Activated CD4-positive, alpha-beta T cell treated with anti-CD3 and anti-CD28 coated beads for 36 hours (primary cell): Measurements from ENCODE around the gene LAIR1. TPM values are rescaled to one million over a fixed set of nuclear protein-coding genes. Genes with fewer than 3 reads are reported as not detected.

ENCODE experiments used
- ATAC-seq: fragments of 200-7000 bp; cut with Tn5 transposase; one replicate; pipeline ENCODE4 v1.10.0; 2021; ENCODE audit warnings: mild to moderate bottlenecking, moderate library complexity
- CTCF ChIA-PET: fragments of 350-600 bp; sonication (Branson Sonifier 250); formaldehyde crosslinking; loops from one replicate; lab custom pipeline; 2021; ENCODE audit warnings: antibody characterized with exemption; lab: Charles Lee
- POLR2A ChIA-PET: fragments of 350-600 bp; sonication (Branson Sonifier 250); formaldehyde crosslinking; loops from one replicate; lab custom pipeline; 2021; ENCODE audit warnings: antibody characterized with exemption, inconsistent platforms; lab: Charles Lee
- DNase-seq: peaks from one replicate; pipeline ENCODE4 v3.0.0-alpha.2; 2020
- H3K27ac Mint-ChIP-seq: one replicate; pipeline ENCODE4 v1.8.0; 2021; ENCODE audit warnings: mixed read lengths
- H3K27me3 Mint-ChIP-seq: one replicate; pipeline ENCODE4 v1.8.0; 2021; ENCODE audit warnings: mixed read lengths
- H3K36me3 Mint-ChIP-seq: one replicate; pipeline ENCODE4 v1.8.0; 2021; ENCODE audit warnings: low read depth, mixed read lengths
- H3K4me1 Mint-ChIP-seq: one replicate; pipeline ENCODE4 v1.8.0; 2021; ENCODE audit warnings: mixed read lengths
- H3K4me3 Mint-ChIP-seq: one replicate; pipeline ENCODE4 v1.8.0; 2021; ENCODE audit warnings: mild to moderate bottlenecking, moderate library complexity, mixed read lengths
- H3K9me3 Mint-ChIP-seq: one replicate; pipeline ENCODE4 v1.8.0; 2021; ENCODE audit warnings: low read depth, mixed read lengths
- intact Hi-C, 2 experiments: fragments of 100-400 bp; cut with DNase I in 1 of 2; cut with micrococcal nuclease in 1 of 2; formaldehyde crosslinking; loops; one replicate each; pipeline versions ENCODE4 v1.14.2 to v1.15.1; 2022 to 2024; cut with DNase I, micrococcal nuclease
- total RNA-seq, 2 experiments: library from RNA; stranded (reverse); gene quantifications; one replicate each; pipeline ENCODE4 v1.2.3, GENCODE V29; 2021

LAIR1 gene
- total RNA-seq, 2 experiments from 2014 or later: 3.5 to 4.7 TPM

DNA sequence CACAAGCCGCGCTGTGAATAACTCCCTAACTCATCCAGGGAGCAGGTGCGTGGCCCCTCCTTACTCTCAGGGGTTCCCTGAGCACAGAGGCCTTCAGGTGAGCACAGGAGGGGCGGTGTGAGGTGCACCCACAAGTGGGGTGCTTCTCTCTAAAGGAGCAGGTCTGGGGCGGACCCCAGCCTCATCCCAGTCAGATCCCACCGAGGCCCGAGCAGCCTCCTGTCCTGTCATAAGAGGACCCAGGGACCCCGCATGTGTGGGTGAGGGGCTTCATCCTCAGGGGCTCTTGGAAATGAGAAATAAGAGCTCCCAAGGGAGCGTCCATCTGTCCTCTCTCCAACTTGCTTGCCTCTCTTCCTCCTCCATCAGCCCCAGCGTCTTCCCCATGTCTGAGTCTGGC is 48.8 kb downstream of the LAIR1 start:
- no peaks in the 10 kb centered on the region for H3K36me3 Mint-ChIP-seq
- CTCF ChIA-PET: interaction anchor here (3.6 kb wide), 1 partner anchor 75 kb away, joined by 13 read pairs; no protein-coding TSS in a partner anchor
- no peaks in the 10 kb centered on the region for H3K4me1 Mint-ChIP-seq
- intact Hi-C loops: no loop called here
- H3K27ac Mint-ChIP-seq: no peak overlapping the region
- H3K9me3 Mint-ChIP-seq: no peaks in the 10 kb centered on the region
- H3K27me3 Mint-ChIP-seq: peaks cover 12% of the 10 kb centered on the region
- no peak overlapping the region for H3K4me3 Mint-ChIP-seq
- DNase-seq (no peak), ATAC-seq (no peak)
- POLR2A ChIA-PET: no interaction called here

DNA sequence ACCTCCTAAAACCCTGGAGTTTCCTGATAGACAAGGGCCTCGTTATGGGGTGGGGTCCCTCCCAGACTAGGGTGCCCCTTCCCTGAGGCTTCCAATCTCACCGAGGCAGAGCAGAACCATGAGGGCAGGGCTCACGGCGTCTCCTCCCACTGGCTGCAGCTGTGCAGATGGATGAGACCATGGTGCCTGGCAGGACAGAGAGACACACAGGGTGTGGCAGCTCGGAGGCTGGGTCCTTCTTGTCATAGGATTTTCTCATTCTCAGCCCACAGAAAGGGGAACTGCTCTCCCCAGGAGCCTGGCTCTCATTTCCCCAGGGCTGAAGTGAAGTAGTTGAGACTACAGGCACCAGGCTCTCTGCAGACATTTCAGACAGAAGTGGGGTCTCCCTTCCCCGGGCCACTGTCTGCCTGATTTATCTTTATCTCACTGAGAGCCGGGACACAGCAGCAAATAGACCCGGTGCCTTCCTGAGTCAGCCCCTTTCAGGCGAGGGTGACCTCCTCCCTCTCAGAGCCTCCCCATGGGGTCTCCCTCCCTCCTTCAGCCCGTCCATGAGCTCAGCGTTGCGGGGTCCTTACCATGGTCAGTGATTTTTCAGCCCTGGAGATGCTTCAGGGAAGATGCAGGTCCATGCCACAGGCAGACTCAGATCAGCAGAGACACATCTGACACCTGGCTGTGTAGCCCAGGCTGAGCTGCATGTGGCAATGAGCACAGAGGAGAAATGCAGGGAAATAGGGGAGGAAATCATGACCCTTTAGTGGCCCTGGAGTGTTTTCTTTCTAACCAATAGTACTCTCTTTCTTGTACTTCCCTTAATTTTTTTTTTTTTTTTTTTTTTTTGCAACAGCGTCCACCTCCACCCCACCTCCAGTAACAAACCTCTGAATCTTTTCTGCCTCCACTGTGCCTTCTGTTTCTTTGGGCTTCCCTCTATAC is 52.0 kb downstream of the LAIR1 start, which contains the start of gene LILRA5:
LILRA5 (minus strand) TSS at position 731 of the 942 bp plus-strand sequence; CDS start at position 584, 147 bp downstream.
- POLR2A ChIA-PET: no interaction called here
- peaks cover 10% of the 10 kb centered on the region for H3K27me3 Mint-ChIP-seq
- ATAC-seq: no peak

DNA sequence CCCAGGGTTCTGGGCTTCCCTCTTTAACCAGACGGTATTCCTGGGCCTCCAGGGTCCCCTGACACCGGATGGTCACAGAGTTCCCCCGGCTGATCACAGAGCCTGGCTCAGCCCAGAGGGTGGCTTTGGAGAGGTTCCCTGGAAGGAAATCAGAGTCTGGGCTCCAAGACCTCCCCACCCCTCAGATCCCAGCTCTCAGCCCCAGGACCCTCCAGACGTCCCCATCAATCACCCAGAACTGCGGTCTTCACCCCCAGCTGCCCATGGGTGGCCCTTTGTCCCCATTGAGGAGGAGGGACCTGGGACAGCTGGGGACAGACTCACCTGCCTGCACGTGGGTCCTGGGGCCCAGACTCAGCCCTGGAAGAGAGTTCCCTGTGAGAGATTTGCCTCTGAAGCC is 52.7 kb downstream of the LAIR1 start:
- ChIA-PET POLR2A (no interaction called here), CTCF (no interaction called here)
- Mint-ChIP-seq H3K4me3 (no peak overlapping the region), H3K4me1 (no peaks in the 10 kb centered on the region), H3K36me3 (no peaks in the 10 kb centered on the region), H3K27ac (no peak overlapping the region), H3K27me3 (peaks cover 10% of the 10 kb centered on the region), H3K9me3 (no peaks in the 10 kb centered on the region)
- ATAC-seq (no peak), DNase-seq (no peak)
- intact Hi-C loops: no loop called here

More for the DNA sequence above, 52.0 kb downstream of the LAIR1 start, which contains the start of gene LILRA5:
- H3K27ac Mint-ChIP-seq: no peak within 1 kb of the TSS
- no peak for DNase-seq
- intact Hi-C loops: no loop called here
- H3K36me3 Mint-ChIP-seq: no peaks in the 10 kb centered on the region
- CTCF ChIA-PET: interaction anchor here (0.6 kb wide), 1 partner anchor 141 kb away, joined by 3 read pairs; no protein-coding TSS in a partner anchor
- H3K4me3 Mint-ChIP-seq: no peak within 1 kb of the TSS
- no peaks in the 10 kb centered on the region for H3K4me1 Mint-ChIP-seq
- H3K9me3 Mint-ChIP-seq: no peaks in the 10 kb centered on the region

DNA sequence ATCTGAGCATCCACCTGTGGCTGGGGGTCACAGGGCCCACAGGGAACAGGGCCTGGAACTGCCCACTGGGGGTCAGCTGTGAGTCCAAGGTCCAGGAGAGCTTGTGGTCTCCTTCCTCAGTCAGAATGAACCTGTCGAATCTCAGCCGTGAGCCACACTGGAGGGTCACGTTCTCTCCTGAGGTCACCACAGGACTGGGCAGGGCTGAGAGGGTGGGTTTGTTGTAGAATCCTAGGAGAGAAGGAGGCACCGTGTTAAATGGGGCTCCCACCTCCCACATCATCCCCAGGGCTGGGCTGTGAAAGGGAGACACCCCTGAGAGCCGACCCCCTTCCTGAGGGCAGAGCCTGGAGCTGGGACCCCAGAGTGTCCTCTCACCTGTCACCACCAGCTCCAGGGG is 53.2 kb downstream of the LAIR1 start:
- POLR2A ChIA-PET: no interaction called here
- CTCF ChIA-PET: interaction anchor here (0.7 kb wide), 1 partner anchor 580 kb away, joined by 3 read pairs; no protein-coding TSS in a partner anchor

DNA sequence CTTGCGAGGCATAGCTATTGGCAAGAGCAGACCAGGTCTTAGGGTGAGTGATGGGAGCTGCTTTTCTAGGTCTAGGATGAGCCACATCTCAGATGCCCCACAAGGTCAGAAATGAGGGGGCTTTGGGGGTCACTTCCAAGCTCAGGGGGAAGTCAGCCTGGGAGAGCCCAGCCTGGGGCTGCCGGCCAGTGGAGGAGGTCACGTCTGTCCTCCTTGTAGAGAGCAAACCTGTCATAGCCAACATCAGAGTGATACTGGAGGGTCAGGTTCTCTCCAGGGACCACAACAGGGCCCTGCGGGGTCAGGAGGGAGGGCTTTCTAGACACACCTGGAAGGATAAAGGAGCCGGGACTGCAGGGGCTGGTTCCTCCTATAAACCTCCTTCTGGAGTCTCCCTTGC is 54.2 kb downstream of the LAIR1 start:
- ChIA-PET POLR2A (no interaction called here), CTCF (interaction anchor here (0.7 kb wide), 1 partner anchor 581 kb away, joined by 3 read pairs; no protein-coding TSS in a partner anchor)
- Mint-ChIP-seq H3K4me1 (peaks cover 3% of the 10 kb centered on the region), H3K27me3 (peaks cover 10% of the 10 kb centered on the region), H3K9me3 (no peaks in the 10 kb centered on the region), H3K36me3 (no peaks in the 10 kb centered on the region), H3K27ac (no peak overlapping the region), H3K4me3 (no peak overlapping the region)
- intact Hi-C loops: no loop called here
- no peak for DNase-seq
- no peak for ATAC-seq

More for the DNA sequence above, 53.2 kb downstream of the LAIR1 start:
- DNase-seq (no peak), ATAC-seq (no peak)
- H3K27me3 Mint-ChIP-seq: peaks cover 10% of the 10 kb centered on the region
- intact Hi-C loops: no loop called here
- H3K27ac Mint-ChIP-seq: no peak overlapping the region
- no peak overlapping the region for H3K4me3 Mint-ChIP-seq
- no peaks in the 10 kb centered on the region for H3K9me3 Mint-ChIP-seq
- no peaks in the 10 kb centered on the region for H3K36me3 Mint-ChIP-seq
- no peaks in the 10 kb centered on the region for H3K4me1 Mint-ChIP-seq

DNA sequence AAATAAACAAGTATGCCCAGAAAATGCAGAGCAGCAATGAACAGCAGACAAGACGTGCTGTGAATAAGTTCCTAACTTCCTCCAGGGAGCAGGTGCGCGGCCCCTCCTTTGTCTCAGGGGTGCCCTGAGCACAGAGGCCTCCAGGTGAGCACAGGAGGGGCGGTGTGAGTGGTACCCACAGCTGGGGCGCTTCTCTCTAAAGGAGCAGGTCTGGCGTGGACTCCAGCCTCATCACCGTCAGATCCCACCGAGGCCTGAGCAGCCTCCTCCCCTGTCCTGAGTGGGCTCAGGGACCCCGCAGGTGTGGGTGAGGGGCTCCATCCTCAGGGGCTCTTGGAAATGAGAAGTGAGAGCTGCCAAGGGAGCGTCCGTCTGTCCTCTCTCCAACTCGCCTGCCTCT is 54.9 kb downstream of the LAIR1 start:
- ATAC-seq (no peak), DNase-seq (no peak)
- Mint-ChIP-seq H3K27me3 (peaks cover 10% of the 10 kb centered on the region), H3K4me3 (no peak overlapping the region), H3K4me1 (peaks cover 10% of the 10 kb centered on the region), H3K9me3 (no peaks in the 10 kb centered on the region), H3K27ac (no peak overlapping the region), H3K36me3 (no peaks in the 10 kb centered on the region)
- POLR2A ChIA-PET: no interaction called here
- CTCF ChIA-PET: no interaction called here
- intact Hi-C loops: no loop called here

DNA sequence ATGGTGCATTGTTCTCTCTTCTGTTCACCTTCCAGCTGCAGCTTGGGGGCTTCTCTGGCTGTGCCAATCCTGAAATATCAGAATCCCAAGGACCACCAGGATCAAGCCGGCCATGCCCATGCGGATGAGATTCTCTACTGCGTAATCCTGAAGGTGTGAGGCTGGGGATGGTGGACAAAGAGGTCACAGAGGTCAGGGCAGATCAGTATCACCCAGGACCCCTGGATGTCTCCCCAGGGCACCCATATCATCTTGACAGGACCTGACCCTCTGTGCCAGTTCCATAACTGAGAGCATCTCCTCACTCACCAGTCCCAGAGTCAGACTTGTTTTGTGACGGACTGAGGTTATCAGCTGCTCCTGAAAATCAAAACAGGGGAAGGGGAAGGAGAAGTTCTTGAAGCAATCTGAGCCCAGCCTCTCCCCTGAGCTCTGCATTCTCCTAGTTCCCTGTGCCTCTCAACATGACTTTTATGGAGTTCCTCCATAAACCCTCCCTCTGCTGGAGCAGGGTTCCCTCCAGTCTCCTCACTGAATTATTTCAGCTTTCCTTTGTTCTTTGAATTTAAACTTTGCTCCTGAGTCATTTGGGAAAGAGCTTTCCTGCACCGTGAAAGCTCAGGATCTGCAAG is 57.2 kb downstream of the LAIR1 start:
- Mint-ChIP-seq H3K4me1 (peaks cover 27% of the 10 kb centered on the region), H3K27me3 (peaks cover 2% of the 10 kb centered on the region), H3K4me3 (no peak overlapping the region), H3K36me3 (no peaks in the 10 kb centered on the region), H3K27ac (no peak overlapping the region), H3K9me3 (no peaks in the 10 kb centered on the region)
- intact Hi-C loops: no loop called here
- no peak for ATAC-seq
- POLR2A ChIA-PET: no interaction called here
- DNase-seq: no peak
- CTCF ChIA-PET: interaction anchor here (0.6 to 1.0 kb wide), 3 partner anchors 17 to 666 kb away, joined by 3 to 4 read pairs (median 3); no protein-coding TSS in a partner anchor

DNA sequence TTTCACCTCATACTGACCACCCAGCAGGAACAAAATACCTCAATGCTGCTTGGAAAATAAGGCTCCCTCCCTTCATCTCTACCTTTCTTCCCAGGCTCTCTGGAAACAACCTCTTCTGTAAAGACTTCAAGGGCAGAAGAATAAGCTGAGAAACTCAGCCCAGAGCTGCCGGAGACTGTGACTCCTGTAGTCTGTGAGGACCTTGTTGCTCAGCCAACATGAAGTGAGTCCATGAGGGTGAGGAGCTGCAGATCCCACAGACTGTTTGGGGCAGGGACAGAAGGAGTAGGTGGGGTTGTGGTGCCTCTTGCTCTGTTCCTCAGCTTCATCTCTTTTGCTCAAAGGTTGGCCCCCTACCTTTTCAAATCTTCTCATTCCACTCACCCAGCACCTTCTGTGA is 59.6 kb downstream of the LAIR1 start:
- Mint-ChIP-seq H3K36me3 (no peaks in the 10 kb centered on the region), H3K4me1 (peaks cover 27% of the 10 kb centered on the region), H3K27ac (no peak overlapping the region), H3K27me3 (no peaks in the 10 kb centered on the region), H3K4me3 (no peak overlapping the region), H3K9me3 (no peaks in the 10 kb centered on the region)
- POLR2A ChIA-PET: no interaction called here
- DNase-seq: no peak
- no peak for ATAC-seq
- intact Hi-C loops: no loop called here
- CTCF ChIA-PET: interaction anchor here (0.6 to 1.2 kb wide), 2 partner anchors 20 to 282 kb away, joined by 3 to 6 read pairs; no protein-coding TSS in a partner anchor

DNA sequence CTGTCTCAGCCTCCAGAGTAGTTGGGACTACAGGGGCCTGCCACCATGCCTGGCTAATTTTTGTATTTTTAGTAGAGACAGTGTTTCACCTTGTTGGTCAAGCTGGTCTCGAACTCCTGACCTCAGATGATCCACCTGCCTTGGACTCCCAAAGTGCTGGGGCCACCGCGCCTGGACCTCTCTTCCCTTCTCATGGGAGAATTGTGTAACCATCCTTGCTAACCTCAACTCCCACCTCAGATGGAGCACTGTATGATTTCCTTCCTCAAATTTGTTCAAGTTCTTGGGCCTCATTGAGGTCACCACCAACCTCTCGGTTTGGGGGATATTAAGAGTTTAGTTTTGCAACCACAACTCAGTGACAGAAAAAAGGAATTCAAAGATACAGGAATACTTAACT is 62.5 kb downstream of the LAIR1 start:
- no peaks in the 10 kb centered on the region for H3K9me3 Mint-ChIP-seq

More for the DNA sequence above, 62.5 kb downstream of the LAIR1 start:
- no peak overlapping the region for H3K27ac Mint-ChIP-seq
- ATAC-seq: no peak
- CTCF ChIA-PET: no interaction called here
- no peaks in the 10 kb centered on the region for H3K36me3 Mint-ChIP-seq
- POLR2A ChIA-PET: no interaction called here
- intact Hi-C loops: no loop called here
- DNase-seq: no peak
- H3K4me3 Mint-ChIP-seq: no peak overlapping the region
- H3K4me1 Mint-ChIP-seq: peaks cover 27% of the 10 kb centered on the region
- no peaks in the 10 kb centered on the region for H3K27me3 Mint-ChIP-seq
